Uterus (tissue), 2 donors: ENCODE results near the gene ATAD1.

Experiments
- CTCF ChIP-seq, 4 experiments: fragments of 200-600 bp in 2 of 4; fragments of 450-650 bp in 2 of 4; sonication (generic) in 2 of 4; IDR thresholded peaks; one replicate each; pipeline ENCODE4 v1.5.1; 2016 to 2019; ENCODE audit warnings: antibody characterized with exemption in 4 of 4, mild to moderate bottlenecking in 2 of 4, moderate library complexity in 1 of 4
- POLR2A ChIP-seq, 2 donors: fragments of 450-650 bp; IDR thresholded peaks; one replicate each; pipeline ENCODE4 v1.6.1; 2016; ENCODE audit warnings: antibody characterized with exemption in 2 of 2, mild to moderate bottlenecking in 1 of 2, moderate library complexity in 1 of 2

DNA sequence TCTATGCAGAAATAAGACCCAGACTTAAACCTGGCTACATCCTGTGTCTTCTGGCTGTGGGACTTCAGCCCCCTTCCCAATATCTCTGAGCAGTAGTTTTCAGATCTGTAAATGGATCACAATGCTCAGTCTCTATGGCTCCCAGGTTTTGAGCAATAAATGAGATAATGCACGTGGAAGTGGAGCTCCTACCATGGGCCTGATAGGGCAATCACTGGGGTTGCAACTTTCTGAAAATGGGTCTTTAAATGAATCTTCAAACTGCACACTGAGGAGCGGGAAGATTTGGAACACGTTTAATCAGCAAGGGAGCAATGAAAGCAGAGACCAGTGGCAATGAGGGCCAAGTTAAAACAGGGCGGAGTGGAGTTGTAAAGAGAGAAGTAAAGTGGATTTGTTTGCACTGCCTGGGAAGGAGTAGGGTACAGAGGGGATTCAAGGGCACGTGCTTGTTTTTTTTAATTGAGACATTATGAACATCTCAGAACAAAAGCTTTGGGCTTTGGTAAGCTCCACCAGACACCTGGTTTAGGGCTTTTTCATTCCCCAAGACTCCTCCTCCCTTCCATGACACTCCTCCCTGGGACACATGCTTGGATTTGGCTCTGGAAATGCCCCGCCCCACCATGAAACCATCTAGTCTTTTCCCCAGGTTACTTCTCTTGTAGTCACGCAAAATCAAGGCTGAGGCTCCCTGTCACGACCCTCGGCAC lies 115.6 kb downstream of the ATAD1 start:
- TF ChIP-seq CTCF (IDR thresholded peaks at IDR 0.05) (no peak), POLR2A (IDR thresholded peaks at IDR 0.05) (no peak)
